Memory B cell (primary cell): ENCODE measurements around the gene CELF3.

Source experiments
- ATAC-seq: fragments of 150-1000 bp; cut with Tn5 transposase; 2 replicates; pipeline ENCODE4 v1.10.0; 2021; ENCODE audit warnings: low read depth, mild to moderate bottlenecking, moderate library complexity
- DNase-seq, 2 donors: peaks; one replicate each; pipeline ENCODE4 v3.0.0; 2022; ENCODE audit warnings: low spot score in 2 of 2
- H3K27ac Mint-ChIP-seq: one replicate; pipeline ENCODE4 v1.8.0; 2022; ENCODE audit warnings: mild to moderate bottlenecking, moderate library complexity, mixed read lengths
- H3K27me3 Mint-ChIP-seq: one replicate; pipeline ENCODE4 v1.8.0; 2022; ENCODE audit warnings: mixed read lengths
- H3K36me3 Mint-ChIP-seq: one replicate; pipeline ENCODE4 v1.8.0; 2022; ENCODE audit warnings: mild to moderate bottlenecking, mixed read lengths
- H3K4me1 Mint-ChIP-seq: one replicate; pipeline ENCODE4 v1.8.0; 2022; ENCODE audit warnings: mixed read lengths
- H3K4me3 Mint-ChIP-seq: one replicate; pipeline ENCODE4 v1.8.0; 2022; ENCODE audit warnings: mild to moderate bottlenecking, moderate library complexity, mixed read lengths
- H3K9me3 Mint-ChIP-seq: one replicate; pipeline ENCODE4 v1.8.0; 2022; ENCODE audit warnings: mixed read lengths

CELF3 gene

GRCh38 chr1:151653397-151653796 is 63.2 kb downstream of the CELF3 start:
- Mint-ChIP-seq H3K4me1 (peaks cover 9% of the 10 kb centered on the region), H3K9me3 (no peaks in the 10 kb centered on the region), H3K4me3 (no peak overlapping the region), H3K27me3 (no peaks in the 10 kb centered on the region), H3K27ac (no peak overlapping the region), H3K36me3 (peaks cover 16% of the 10 kb centered on the region)
- DNase-seq (no peak), ATAC-seq (no peak)
